ENCODE measurements around the gene PRKCB. TPM values are rescaled to one million over a fixed set of nuclear protein-coding genes. Genes with fewer than 3 reads are reported as not detected.

The PRKCB gene
- total RNA-seq, 1 experiment from 2014 or later, result not detected

GRCh38 chr16:23934610-23935236 lies 98.9 kb downstream of the PRKCB start:
- Histone ChIP-seq H3K4me3 (ENCODE audit: low read length) (no peak overlapping the region), H3K27ac (ENCODE audit: low read length) (no peak overlapping the region), H3K27me3 (ENCODE audit: low read length) (peaks cover 12% of the 10 kb centered on the region), H3K9ac (ENCODE audit: low read length) (no peak overlapping the region), H3K4me2 (ENCODE audit: low read length) (no peak overlapping the region), H3K9me2 (replicated peaks; ENCODE audit: low read length) (no peaks in the 10 kb centered on the region), H3K4me1 (ENCODE audit: insufficient read depth, low read length) (no peaks in the 10 kb centered on the region), H2AFZ (ENCODE audit: low read length) (no peak overlapping the region), H3K9me3 (ENCODE audit: low read length) (no peaks in the 10 kb centered on the region), H3K36me3 (ENCODE audit: low read depth, low read length) (no peaks in the 10 kb centered on the region), H4K20me1 (ENCODE audit: low read length) (no peaks in the 10 kb centered on the region), H3F3A (ENCODE audit: low read length, unreplicated experiment) (no peaks in the 10 kb centered on the region), H3K79me2 (ENCODE audit: low read length) (no peaks in the 10 kb centered on the region)
- intact Hi-C loops (cut with micrococcal nuclease), result no loop called here
- no TSS peak for BruUV-seq (replicated peaks)
- DNase-seq, result no peak
- ATAC-seq, result no peak
- CTCF ChIA-PET, result no interaction called here
- TF ChIP-seq EZH2phosphoT487 (IDR thresholded peaks at IDR 0.05; ENCODE audit: borderline replicate concordance, low read length) (no peak), EZH2 (IDR thresholded peaks at IDR 0.05; ENCODE audit: low read length, unreplicated experiment) (no peak), CTCF (conservative IDR thresholded peaks at IDR 0.05; ENCODE audit: low read depth, low read length) (no peak)
- POLR2A ChIA-PET (ENCODE audit: unreplicated experiment), result no interaction called here

- H3F3A ChIP-seq (ENCODE audit: low read length, unreplicated experiment), result no peaks in the 10 kb centered on the region
- no peak for ATAC-seq
- no peaks in the 10 kb centered on the region for H3K79me2 ChIP-seq (ENCODE audit: low read length)
- no peak overlapping the region for H3K27ac ChIP-seq (ENCODE audit: low read length)
- no peaks in the 10 kb centered on the region for H4K20me1 ChIP-seq (ENCODE audit: low read length)
- TF ChIP-seq EZH2 (IDR thresholded peaks at IDR 0.05; ENCODE audit: low read length, unreplicated experiment) (no peak), EZH2phosphoT487 (IDR thresholded peaks at IDR 0.05; ENCODE audit: borderline replicate concordance, low read length) (no peak), CTCF (conservative IDR thresholded peaks at IDR 0.05; ENCODE audit: low read depth, low read length) (no peak)
- H3K4me3 ChIP-seq (ENCODE audit: low read length), result no peak overlapping the region
- CTCF ChIA-PET, result no interaction called here
- no peaks in the 10 kb centered on the region for H3K36me3 ChIP-seq (ENCODE audit: low read depth, low read length)
- no peak for DNase-seq
- H3K9me3 ChIP-seq (ENCODE audit: low read length), result no peaks in the 10 kb centered on the region
- no peak overlapping the region for H3K9ac ChIP-seq (ENCODE audit: low read length)
- peaks cover 20% of the 10 kb centered on the region for H3K27me3 ChIP-seq (ENCODE audit: low read length)
- POLR2A ChIA-PET (ENCODE audit: unreplicated experiment), result no interaction called here
- H2AFZ ChIP-seq (ENCODE audit: low read length), result no peak overlapping the region
- no TSS peak for BruUV-seq (replicated peaks)
- H3K4me2 ChIP-seq (ENCODE audit: low read length), result no peak overlapping the region
- H3K9me2 ChIP-seq (replicated peaks; ENCODE audit: low read length), result no peaks in the 10 kb centered on the region
- intact Hi-C loops (cut with micrococcal nuclease), result no loop called here
- no peaks in the 10 kb centered on the region for H3K4me1 ChIP-seq (ENCODE audit: insufficient read depth, low read length)
These were observed 104.3 kb downstream of the PRKCB start for GRCh38 chr16:23940111-23940510.

GRCh38 chr16:23941025-23941424 lies 105.2 kb downstream of the PRKCB start:
- Histone ChIP-seq H4K20me1 (ENCODE audit: low read length) (no peaks in the 10 kb centered on the region), H3K79me2 (ENCODE audit: low read length) (no peaks in the 10 kb centered on the region), H3K9me2 (replicated peaks; ENCODE audit: low read length) (no peaks in the 10 kb centered on the region), H2AFZ (ENCODE audit: low read length) (no peak overlapping the region), H3K27me3 (ENCODE audit: low read length) (peaks cover 26% of the 10 kb centered on the region), H3K9me3 (ENCODE audit: low read length) (no peaks in the 10 kb centered on the region), H3K36me3 (ENCODE audit: low read depth, low read length) (no peaks in the 10 kb centered on the region), H3K4me1 (ENCODE audit: insufficient read depth, low read length) (no peaks in the 10 kb centered on the region), H3K9ac (ENCODE audit: low read length) (no peak overlapping the region), H3K4me3 (ENCODE audit: low read length) (no peak overlapping the region), H3K27ac (ENCODE audit: low read length) (no peak overlapping the region), H3F3A (ENCODE audit: low read length, unreplicated experiment) (no peaks in the 10 kb centered on the region), H3K4me2 (ENCODE audit: low read length) (no peak overlapping the region)
- ChIA-PET CTCF (no interaction called here), POLR2A (ENCODE audit: unreplicated experiment) (no interaction called here)
- no TSS peak for BruUV-seq (replicated peaks)
- DNase-seq (no peak), ATAC-seq (no peak)
- TF ChIP-seq CTCF (conservative IDR thresholded peaks at IDR 0.05; ENCODE audit: low read depth, low read length), result no peak
- TF ChIP-seq EZH2phosphoT487 (IDR thresholded peaks at IDR 0.05; ENCODE audit: borderline replicate concordance, low read length), result no peak
- no peak for TF ChIP-seq EZH2 (IDR thresholded peaks at IDR 0.05; ENCODE audit: low read length, unreplicated experiment)
- intact Hi-C loops (cut with micrococcal nuclease), result no loop called here

Measured in PC-3 (cell line).